GM23338 (cell line): ENCODE data around the gene TOP1. TPM values are rescaled to one million over a fixed set of nuclear protein-coding genes. Genes with fewer than 3 reads are reported as not detected.

Experiments
- ATAC-seq: fragments of 200-7000 bp; cut with Tn5 transposase; 3 replicates; pipeline ENCODE4 v1.9.1; 2020
- DNase-seq: peaks from one replicate; pipeline ENCODE4 v3.0.0-alpha.2; 2015; ENCODE audit warnings: low spot score
- H2AFZ ChIP-seq: fragments of 200-600 bp; sonication (generic); 2 replicates; pipeline ENCODE4 v1.8.0; 2016; ENCODE audit warnings: antibody characterized with exemption, mild to moderate bottlenecking, moderate library complexity
- H3F3A ChIP-seq: fragments of 200-600 bp; sonication (generic); replicated peaks from 2 replicates; pipeline ENCODE4 v1.8.0; 2017; ENCODE audit warnings: antibody characterized with exemption, mixed run types, low read depth
- H3K27ac ChIP-seq: fragments of 200-600 bp; sonication (generic); 2 replicates; pipeline ENCODE4 v1.6.1; 2016; ENCODE audit warnings: low read depth
- H3K27me3 ChIP-seq: fragments of 200-600 bp; sonication (generic); 2 replicates; pipeline ENCODE4 v1.8.0; 2016; ENCODE audit warnings: mild to moderate bottlenecking, mixed run types, moderate library complexity; ENCODE audit not compliant: insufficient read depth
- H3K36me3 ChIP-seq: fragments of 200-600 bp; sonication (generic); 2 replicates; pipeline ENCODE4 v1.8.0; 2016; ENCODE audit warnings: mild to moderate bottlenecking; ENCODE audit not compliant: insufficient read depth
- H3K4me1 ChIP-seq: fragments of 200-600 bp; sonication (generic); 2 replicates; pipeline ENCODE4 v1.8.0; 2016; ENCODE audit warnings: mild to moderate bottlenecking, moderate library complexity; ENCODE audit not compliant: insufficient read depth
- H3K4me2 ChIP-seq: fragments of 200-600 bp; sonication (generic); 2 replicates; pipeline ENCODE4 v1.7.1; 2017; ENCODE audit warnings: mixed run types
- H3K4me3 ChIP-seq: fragments of 200-600 bp; sonication (generic); 2 replicates; pipeline ENCODE4 v1.6.1; 2016; ENCODE audit warnings: mixed run types
- H3K79me2 ChIP-seq: fragments of 200-600 bp; sonication (generic); replicated peaks from 2 replicates; pipeline ENCODE4 v1.8.0; 2017; ENCODE audit warnings: mild to moderate bottlenecking; ENCODE audit not compliant: insufficient read depth
- H3K9me2 ChIP-seq: fragments of 200-600 bp; sonication (generic); 2 replicates; pipeline ENCODE4 v1.8.0; 2017; ENCODE audit not compliant: insufficient read depth
- H4K20me1 ChIP-seq: fragments of 200-600 bp; sonication (generic); replicated peaks from 2 replicates; pipeline ENCODE4 v1.8.0; 2017; ENCODE audit warnings: mild to moderate bottlenecking; ENCODE audit not compliant: insufficient read depth
- H3K27ac Mint-ChIP-seq: 2 replicates; pipeline ENCODE4 v1.8.0; 2020; ENCODE audit warnings: inconsistent platforms, mild to moderate bottlenecking, moderate library complexity, mixed read lengths
- H3K27me3 Mint-ChIP-seq: 3 replicates; pipeline ENCODE4 v1.8.0; 2022; ENCODE audit warnings: low read depth, mild to moderate bottlenecking, moderate library complexity, mixed read lengths, inconsistent platforms; ENCODE audit not compliant: insufficient read depth, poor library complexity
- H3K36me3 Mint-ChIP-seq: 3 replicates; pipeline ENCODE4 v1.8.0; 2021; ENCODE audit warnings: low read depth, mild to moderate bottlenecking, inconsistent platforms, moderate library complexity, mixed read lengths
- H3K4me1 Mint-ChIP-seq: 3 replicates; pipeline ENCODE4 v1.8.0; 2020; ENCODE audit warnings: mild to moderate bottlenecking, inconsistent platforms, mixed read lengths
- H3K4me3 Mint-ChIP-seq: 3 replicates; pipeline ENCODE4 v1.8.0; 2021; ENCODE audit warnings: moderate library complexity, mild to moderate bottlenecking, inconsistent platforms, mixed read lengths
- H3K9me3 Mint-ChIP-seq: 3 replicates; pipeline ENCODE4 v1.8.0; 2020; ENCODE audit warnings: moderate library complexity, mild to moderate bottlenecking, inconsistent platforms, mixed read lengths
- CREB1 ChIP-seq: fragments of 250-450 bp; sonication (Bioruptor Pico); IDR thresholded peaks from 2 replicates; pipeline ENCODE4 v1.5.0; 2020; ENCODE audit warnings: low read depth, mild to moderate bottlenecking, moderate library complexity
- CTCF ChIP-seq, 2 experiments: fragments of 200-600 bp in 1 of 2; sonication (generic) in 1 of 2; conservative IDR thresholded peaks; 2 replicates each; pipeline versions ENCODE4 v1.5.1 to v1.6.1; 2016 to 2017; ENCODE audit warnings: antibody characterized with exemption in 2 of 2, low read depth in 2 of 2, mild to moderate bottlenecking in 2 of 2, moderate library complexity in 1 of 2
- ETS1 ChIP-seq: IDR thresholded peaks from 2 replicates; pipeline ENCODE4 v1.6.1; 2016; ENCODE audit warnings: antibody characterized with exemption
- EZH2 ChIP-seq: fragments of 200-600 bp; sonication (generic); IDR thresholded peaks from one replicate; pipeline ENCODE4 v1.8.0; 2017; ENCODE audit warnings: antibody characterized with exemption, mild to moderate bottlenecking, low read depth; ENCODE audit not compliant: unreplicated experiment
- EZH2phosphoT487 ChIP-seq: fragments of 200-600 bp; sonication (generic); IDR thresholded peaks from one replicate; pipeline ENCODE4 v1.8.1; 2018; ENCODE audit warnings: antibody characterized with exemption; ENCODE audit not compliant: unreplicated experiment
- JUNB ChIP-seq: IDR thresholded peaks from one replicate; pipeline ENCODE4 v1.6.1; 2016; ENCODE audit warnings: antibody characterized with exemption; ENCODE audit not compliant: unreplicated experiment
- NANOG ChIP-seq: IDR thresholded peaks from 2 replicates; pipeline ENCODE4 v1.6.1; 2016; ENCODE audit warnings: antibody characterized with exemption, borderline replicate concordance
- POLR2AphosphoS5 ChIP-seq: IDR thresholded peaks from 2 replicates; pipeline ENCODE4 v1.6.1; 2016; ENCODE audit warnings: antibody characterized with exemption, low read depth
- REST ChIP-seq: IDR thresholded peaks from one replicate; pipeline ENCODE4 v1.6.1; 2018; ENCODE audit warnings: antibody characterized with exemption; ENCODE audit not compliant: unreplicated experiment
- STAT1 ChIP-seq: IDR thresholded peaks from one replicate; pipeline ENCODE4 v1.6.1; 2016; ENCODE audit warnings: antibody characterized with exemption; ENCODE audit not compliant: unreplicated experiment
- ZNF114 ChIP-seq: fragments of 250-450 bp; sonication (Bioruptor Pico); IDR thresholded peaks from 2 replicates; pipeline ENCODE4 v1.5.0; 2020; ENCODE audit warnings: mild to moderate bottlenecking, moderate library complexity
- ZNF331 ChIP-seq: fragments of 250-450 bp; sonication (Bioruptor Pico); IDR thresholded peaks from 2 replicates; pipeline ENCODE4 v1.5.0; 2020; ENCODE audit warnings: low read depth, mild to moderate bottlenecking, moderate library complexity
- ZNF462 ChIP-seq: fragments of 250-450 bp; sonication (Bioruptor Pico); IDR thresholded peaks from 2 replicates; pipeline ENCODE4 v1.5.0; 2020; ENCODE audit warnings: mild to moderate bottlenecking, moderate library complexity
- polyA plus RNA-seq: library from polyadenylated mRNA; unstranded; fragments of >200 nt; fragmentation: Nextera tagmentation; extraction: Ambion mirVana; gene quantifications from 2 replicates; pipeline ENCODE4 v1.2.1, GENCODE V29; 2016
- total RNA-seq: library from RNA; depleted of rRNA; stranded (reverse); fragments of >200 nt; shearing (Covaris generic); gene quantifications from 2 replicates; pipeline ENCODE4 v1.2.3, GENCODE V29; 2014

The TOP1 gene
- total and polyA plus RNA-seq, 2 experiments from 2014 or later = 62.4 to 101 TPM

GRCh38 chr20:41100001-41100480 lies 71.4 kb downstream of the TOP1 start:
- peaks cover 3% of the 10 kb centered on the region; the same call in 1 of the 2 replicates for H4K20me1 ChIP-seq
- H3K27ac Mint-ChIP-seq = no peak overlapping the region
- no peak overlapping the region for H3K4me2 ChIP-seq
- H3K36me3 ChIP-seq = peaks cover 79% of the 10 kb centered on the region
- no peaks in the 10 kb centered on the region for H3K9me2 ChIP-seq
- no peaks in the 10 kb centered on the region for H3K27me3 Mint-ChIP-seq
- no peak for TF ChIP-seq CTCF (conservative IDR thresholded peaks at IDR 0.05; ENCODE audit: low read depth in 2 of 2)
- TF ChIP-seq ETS1 = no peak
- no peak for TF ChIP-seq CREB1
- no peak for TF ChIP-seq ZNF114
- TF ChIP-seq STAT1 = no peak
- TF ChIP-seq REST = no peak
- no peak for TF ChIP-seq EZH2
- TF ChIP-seq NANOG = no peak
- TF ChIP-seq ZNF462 (CRISPR knock-in tag) = no peak
- TF ChIP-seq JUNB = no peak
- no peak for TF ChIP-seq POLR2AphosphoS5
- no peak for TF ChIP-seq EZH2phosphoT487
- TF ChIP-seq ZNF331 (CRISPR knock-in tag) = no peak
- H2AFZ ChIP-seq = no peak overlapping the region
- no peaks in the 10 kb centered on the region for H3F3A ChIP-seq
- H3K4me3 ChIP-seq = no peak overlapping the region
- no peak for ATAC-seq
- peaks cover 85% of the 10 kb centered on the region for H3K36me3 Mint-ChIP-seq
- H3K4me1 Mint-ChIP-seq = no peaks in the 10 kb centered on the region
- H3K9me3 Mint-ChIP-seq = no peaks in the 10 kb centered on the region
- H3K4me1 ChIP-seq = no peaks in the 10 kb centered on the region
- DNase-seq = no peak
- H3K79me2 ChIP-seq = peaks cover 6% of the 10 kb centered on the region; the same call in 1 of the 2 replicates
- no peak overlapping the region for H3K27ac ChIP-seq
- H3K27me3 ChIP-seq = no peaks in the 10 kb centered on the region
- no peak overlapping the region for H3K4me3 Mint-ChIP-seq
